Measurements from ENCODE around the gene PAQR8.

The PAQR8 gene

DNA sequence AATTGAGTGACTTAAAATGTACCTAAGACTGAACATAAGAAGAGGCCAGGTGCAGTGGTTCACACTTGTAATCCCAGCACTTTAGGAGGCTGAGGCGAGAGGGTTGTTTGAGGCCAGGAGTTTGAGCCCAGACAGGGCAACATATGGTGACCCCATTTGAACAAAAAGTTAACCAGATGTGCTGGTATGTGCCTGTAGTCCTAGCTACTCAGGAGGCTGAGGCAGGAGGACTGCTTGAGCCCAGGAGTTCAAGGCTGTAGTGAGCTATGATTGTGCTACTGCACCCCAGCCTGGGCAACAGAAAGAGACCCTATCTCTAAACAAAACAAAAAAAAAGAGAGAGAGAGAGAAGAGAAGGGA, 10.1 kb upstream of the PAQR8 start:
- no peak for DNase-seq

DNA sequence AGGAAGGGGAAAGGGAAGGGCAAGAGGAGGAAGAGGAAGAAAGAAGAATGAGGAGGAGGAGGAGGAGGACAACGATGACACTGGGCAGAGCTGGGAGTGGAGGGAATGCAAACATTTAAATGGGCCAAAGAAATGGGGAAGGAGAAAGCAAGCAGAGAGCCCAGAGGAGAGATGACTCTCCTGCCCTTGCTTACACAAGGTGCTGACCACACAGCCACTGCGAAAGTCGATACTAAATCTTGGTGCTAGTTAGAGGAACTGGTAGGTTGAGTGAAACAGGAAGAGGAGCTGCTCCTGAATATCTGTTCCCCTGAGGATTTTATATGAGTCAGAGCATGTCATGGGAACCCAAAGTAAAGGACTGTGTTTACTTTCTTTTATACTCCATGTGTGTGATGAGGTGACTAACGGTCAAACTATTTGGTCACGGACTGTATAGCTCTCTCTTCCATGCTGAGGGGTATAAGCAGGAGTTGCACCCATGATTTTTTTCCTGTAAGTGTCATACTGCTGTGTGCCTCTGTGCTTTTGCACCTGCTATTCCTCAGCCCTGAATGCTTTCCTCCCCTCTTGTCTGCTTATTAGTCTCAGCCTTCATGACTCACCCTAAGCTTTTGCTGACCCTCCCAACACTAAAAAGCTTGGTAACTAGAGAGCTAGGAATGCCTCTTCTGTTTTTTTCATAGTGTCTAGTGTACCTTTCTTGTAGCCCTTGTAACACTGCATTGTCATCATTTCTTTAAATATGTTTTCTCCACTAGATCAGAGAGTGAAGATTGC, 9.5 kb upstream of the PAQR8 start:
- no peak for DNase-seq

DNA sequence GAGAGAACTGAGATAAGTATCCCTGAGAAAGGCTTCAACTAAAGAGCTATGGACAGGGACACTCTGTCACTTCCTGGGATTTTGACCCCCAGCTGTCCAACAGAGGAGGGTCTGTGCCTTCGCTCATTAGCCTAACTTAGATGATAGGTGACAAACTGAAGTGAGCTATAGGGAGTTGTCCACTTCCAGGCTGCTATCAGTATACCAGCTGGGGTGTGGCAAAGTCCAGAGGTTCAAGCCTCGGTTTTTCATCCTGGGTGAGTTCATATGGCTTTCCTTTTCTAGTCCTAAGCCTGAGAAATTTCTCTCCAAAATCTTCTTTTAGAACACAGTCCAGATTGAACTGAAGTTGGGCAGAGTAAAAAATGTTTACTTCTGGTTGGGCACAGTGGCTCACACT, 5.9 kb upstream of the PAQR8 start:
- DNase-seq = no peak

DNA sequence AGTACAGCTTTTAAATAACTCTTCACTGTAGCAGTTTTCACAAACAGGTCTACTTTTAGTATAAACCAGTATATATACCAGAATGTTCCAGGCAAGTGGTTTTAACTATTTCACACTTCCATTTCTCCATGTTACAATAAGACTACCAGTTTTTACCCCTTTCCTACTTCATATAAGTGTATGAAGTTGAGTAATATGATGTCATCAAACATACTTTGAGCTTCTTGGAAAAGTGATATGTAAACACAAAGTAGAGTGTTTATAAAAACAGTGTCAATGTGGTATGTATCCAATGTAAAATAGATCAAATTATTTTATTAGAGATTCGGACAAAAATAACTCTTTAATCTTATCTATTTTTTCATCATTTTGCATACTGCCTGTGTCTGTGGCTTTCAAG, 2.5 kb upstream of the PAQR8 start:
- no peak for DNase-seq

DNA sequence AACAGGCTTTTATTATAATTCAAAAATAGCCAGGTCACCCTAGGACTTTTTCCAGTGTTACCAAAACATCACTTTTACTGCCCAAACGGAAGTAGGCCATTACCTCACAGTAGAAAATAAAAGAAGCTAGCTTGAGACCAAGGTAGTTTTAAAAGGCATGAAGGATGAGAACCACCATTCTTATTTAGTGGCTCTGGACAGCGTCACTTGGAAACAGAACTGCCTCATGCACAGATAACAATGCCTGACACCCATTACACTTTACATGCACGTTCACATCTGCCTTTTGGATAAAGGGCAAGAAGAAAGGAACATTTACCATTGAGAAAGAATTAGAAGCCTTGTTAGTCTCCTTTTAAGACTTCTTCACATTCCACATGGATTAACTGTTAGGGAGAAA, 1.9 kb upstream of the PAQR8 start:
- DNase-seq = no peak

DNA sequence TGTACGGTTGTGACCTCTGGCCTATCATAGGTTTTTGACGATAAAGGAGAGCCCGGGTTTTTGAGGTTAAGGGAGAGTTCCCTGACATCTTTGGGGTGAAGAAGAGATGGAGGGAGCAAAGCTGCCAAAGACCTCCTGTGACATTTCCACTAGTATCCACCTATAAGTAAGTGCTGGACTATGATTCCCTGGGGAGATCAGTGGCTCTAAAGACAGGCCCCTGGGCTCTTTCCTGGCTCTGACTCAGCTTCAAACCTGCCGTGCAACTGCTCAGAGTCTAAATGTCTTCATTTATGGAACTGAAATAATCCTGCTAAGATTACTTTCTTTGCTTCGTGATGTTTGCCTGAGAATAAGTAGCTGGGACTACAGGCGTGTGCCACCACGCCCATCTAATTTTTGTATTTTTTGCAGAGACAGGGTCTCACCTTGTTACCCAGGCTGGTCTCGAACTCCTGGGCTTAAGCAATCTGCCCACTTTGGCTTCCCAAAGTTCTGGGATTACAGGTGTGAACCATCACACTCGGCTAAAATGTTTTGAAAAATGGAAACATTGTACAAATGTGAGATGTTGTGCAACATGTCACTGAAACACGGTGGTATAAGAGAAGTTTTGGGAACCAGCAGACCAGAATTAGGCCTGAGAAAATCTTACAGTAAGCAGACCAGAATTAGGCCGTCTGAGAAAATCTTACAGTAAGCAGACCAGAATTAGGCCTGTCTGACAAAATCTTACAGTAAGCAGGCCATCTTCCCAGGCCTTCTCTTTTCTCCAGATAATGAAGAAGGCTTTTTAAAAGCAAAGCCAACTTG, 1.1 kb upstream of the PAQR8 start:
- no peak for DNase-seq

DNA sequence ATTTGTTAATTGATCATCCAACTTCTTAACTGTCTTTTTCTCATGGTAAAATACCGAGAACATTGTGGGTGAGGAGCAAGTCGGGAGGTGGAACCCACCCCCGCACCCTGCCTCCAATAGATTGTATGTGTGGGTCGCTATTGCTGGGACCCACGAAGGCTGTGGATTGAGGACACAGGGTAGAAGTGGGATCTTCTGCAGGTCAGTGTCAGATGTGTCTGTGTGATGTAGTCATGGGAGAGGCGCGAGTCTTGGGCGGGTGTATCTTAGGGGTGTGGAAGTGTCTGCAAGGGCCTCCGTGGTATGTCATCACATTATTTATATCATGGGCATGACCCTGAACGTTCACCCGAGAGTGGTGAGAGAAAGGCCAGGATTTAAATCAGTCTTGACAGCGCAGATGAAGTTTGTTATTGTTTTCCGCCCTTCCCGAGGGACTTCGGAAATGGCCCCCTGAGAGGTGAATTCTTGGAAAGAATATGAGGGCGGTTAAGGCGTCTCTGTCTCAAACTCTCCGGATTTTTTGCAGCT, 472 bp upstream of the PAQR8 start:
- no peak for DNase-seq

DNA sequence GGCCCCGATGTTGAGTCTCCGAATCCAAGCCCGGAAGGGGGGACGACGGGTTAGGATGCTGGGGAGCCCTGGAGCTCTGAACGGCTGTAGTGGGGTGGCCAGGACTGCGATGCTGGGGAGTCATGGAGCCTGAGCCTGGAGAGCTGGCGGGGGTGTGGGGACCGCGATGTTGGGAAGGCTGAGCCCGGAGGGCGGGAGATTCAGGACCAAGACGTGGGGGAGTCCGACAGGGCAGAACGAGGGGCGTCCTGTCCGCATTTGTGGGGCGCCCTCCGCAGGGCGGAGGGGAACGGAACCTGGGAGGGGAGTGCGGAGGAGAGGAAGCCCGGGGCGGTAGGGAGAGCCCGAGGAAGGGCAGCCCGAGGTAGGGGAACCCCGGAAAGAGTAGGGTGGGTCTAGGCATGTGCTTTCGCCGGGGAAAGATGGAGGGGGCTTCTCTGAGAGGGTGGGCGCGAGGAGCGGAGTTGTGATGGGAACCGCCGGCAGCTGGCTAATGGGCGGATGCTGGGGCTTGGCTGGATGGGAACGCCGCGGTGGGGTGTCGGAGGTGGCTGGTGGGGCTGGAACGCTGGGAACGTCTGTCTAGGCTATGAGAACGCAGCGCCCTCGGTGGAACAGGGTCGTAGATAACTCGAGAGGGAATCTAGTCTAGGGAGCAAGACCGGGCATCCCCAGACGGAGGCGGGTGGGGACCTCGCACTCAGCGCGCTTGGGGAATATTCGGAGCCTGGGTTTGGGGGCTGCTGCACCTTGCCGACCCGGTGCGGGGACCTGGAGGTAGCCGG, 684 bp downstream of the PAQR8 start:
- peak; percentile 49 for DNase-seq

DNA sequence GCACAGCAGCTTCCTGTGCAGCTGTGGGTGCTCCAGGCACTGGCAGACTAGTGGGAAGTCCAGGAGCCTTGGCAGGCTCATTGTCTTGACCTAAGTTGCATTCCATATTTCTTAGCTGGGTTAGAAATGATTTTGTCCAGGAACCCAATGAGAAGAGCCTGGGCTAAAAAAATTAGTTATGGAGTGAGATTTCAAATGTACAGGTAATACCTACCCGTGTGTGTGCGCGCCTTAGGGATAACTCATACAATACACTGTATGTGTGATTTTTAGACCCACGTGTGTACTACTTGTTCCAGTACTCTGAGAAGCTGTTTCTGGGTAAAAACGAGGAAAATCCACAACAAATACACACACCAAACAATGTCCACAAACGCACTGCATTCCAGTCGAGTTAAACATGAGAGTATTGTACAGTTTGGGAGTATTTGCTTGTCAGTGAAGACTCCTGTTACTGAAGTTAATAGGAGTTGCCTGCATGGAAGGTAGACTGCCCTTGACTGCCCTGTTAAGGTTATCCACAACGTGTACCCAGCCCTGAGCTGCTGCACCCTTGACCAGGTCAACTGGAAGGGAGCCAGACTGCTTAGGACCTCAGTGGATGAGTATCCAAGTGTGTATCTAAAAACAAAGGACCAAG, 1.4 kb downstream of the PAQR8 start:
- DNase-seq = no peak

DNA sequence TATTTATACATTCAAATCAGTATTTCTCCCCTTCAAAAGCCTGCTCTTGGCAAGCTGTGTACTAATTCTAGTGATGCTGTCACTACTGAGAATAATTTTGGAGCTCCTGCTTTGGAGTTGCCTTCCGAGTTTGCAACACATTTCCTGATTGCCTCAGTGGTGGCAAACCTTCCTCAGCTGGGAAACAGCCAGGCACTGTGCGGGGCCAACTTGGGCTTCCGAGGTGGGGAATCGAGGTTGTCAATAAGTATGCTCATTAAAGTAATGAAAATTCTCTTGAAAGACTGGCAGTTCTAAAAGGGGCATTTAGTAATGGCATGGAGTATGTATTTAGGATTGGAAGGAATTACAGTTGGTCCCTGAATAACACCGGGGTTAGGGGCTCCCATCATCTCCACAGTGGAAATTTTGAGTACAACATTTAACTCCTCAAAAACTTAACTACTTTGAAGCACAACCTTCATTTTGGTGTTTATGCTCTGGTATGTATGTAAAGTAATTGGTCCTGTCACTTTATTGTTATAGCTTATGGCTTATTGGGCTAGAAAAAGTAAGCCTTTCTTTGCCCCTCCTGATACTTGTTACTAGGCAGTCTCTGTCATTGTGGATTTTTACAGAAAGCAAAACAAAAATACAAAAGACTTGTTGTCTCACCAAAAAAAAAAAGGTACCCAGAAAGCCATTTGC, 2.7 kb downstream of the PAQR8 start:
- DNase-seq = no peak

DNA sequence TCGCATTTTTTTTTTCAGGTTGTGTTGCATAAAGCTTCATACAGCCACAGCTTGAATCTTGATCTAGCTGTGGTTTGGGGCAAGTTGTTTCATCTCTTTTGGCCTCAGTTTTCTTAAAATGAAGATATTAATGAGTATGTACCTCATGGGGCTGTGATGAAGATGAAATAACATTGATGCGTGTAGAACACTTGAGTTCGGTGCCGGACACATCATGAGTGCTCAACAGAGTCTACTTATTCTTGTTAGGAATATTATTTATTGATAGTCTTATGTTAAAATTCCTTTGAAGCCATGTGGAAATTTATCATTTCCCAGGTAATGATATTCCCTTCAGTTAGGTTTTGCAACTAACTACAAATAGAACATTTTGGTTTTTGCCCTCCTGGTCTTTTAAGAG, 3.4 kb downstream of the PAQR8 start:
- DNase-seq = no peak

DNA sequence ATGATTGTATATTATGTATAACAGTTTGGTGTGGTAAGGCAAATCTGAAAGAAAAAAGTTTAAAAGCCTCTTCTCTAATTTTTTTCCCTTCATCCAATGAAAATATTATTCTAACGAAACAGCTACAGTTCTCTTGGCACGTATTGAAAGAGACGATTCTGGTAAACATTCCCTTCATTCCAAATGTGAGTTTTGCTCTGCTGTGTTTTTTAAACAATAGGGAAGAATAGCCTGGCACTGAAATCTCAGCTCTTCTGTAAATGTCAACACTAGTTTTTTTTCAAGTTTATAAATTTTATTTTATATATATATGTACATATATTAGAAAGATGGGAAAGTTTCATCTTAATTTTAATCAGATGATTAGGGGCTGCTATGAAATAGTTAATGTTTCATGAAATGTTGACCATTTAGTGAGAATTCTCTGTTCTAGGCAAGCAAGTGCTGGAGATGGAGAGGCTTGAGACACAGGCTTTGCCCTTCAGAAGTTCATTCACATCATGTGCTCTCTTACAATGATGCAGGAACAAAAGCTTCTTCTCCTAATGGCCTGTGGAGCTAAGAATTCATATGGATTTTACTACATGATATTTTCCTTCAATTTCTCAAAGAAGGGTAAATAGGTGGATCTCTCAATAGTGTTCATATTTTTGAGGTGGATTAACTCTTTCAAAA, 4.1 kb downstream of the PAQR8 start:
- DNase-seq = no peak

DNA sequence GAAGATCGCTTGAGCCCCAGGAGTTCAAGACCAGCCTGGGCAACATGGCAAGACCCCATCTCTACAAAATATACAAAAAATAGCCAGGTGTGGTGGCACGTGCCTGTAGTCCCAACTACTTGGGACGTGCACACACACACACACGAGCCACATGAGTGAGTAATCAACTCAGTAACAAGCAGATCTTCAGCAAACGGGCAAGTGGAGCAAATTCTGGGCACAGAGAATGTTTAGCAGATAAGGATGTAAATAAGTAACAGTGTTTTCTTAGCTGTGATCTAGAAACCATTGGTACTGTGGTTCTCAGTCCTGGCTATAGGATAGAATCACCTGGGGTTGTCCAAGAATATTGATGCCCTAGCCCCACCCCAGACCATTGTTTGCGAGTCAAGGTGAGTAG, 6.1 kb downstream of the PAQR8 start:
- DNase-seq = no peak

DNA sequence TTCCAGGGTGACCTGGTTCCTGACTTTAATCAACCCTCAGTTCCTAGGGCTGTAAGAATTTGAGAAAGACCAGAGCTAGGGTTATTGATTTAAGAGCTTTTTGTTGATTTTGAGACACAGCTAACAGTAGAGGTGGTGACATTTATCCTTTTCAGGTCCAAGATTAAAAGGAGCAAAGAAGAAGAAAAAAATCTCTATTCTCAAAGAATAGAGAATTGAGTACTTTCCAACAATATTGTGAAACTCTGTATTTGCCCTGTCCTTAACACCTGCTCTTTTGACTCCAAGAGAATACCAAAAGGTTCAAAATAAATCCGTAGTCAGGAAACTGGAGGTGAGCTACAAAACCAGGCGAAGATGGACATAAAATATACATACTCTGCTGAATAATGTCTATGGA, 7.3 kb downstream of the PAQR8 start:
- no peak for DNase-seq

DNA sequence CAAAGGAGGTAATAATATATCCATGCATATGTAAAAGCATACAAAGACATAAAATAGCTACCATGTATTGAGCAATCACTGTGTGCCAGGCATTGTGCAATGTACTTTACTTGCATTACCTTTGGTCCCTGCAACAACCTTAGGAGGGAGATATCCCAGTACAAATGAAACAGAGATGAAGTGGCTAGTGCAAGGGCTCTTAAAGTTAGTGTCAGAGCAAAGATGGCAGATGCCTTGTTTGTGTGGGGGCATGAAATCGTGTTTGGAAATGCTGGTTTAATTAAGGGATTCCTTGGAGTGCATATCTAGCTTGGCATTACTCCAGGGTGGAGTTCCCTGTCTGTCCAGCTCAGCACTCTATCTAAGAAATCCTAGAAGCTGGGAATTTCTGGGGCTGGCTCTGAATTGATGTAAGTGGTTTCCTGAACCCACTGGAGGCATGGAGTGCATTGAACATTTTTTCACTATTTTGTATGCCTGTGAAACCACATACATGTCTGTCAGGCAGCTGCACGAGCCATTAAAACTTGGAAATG, 9.8 kb downstream of the PAQR8 start:
- DNase-seq = no peak

DNA sequence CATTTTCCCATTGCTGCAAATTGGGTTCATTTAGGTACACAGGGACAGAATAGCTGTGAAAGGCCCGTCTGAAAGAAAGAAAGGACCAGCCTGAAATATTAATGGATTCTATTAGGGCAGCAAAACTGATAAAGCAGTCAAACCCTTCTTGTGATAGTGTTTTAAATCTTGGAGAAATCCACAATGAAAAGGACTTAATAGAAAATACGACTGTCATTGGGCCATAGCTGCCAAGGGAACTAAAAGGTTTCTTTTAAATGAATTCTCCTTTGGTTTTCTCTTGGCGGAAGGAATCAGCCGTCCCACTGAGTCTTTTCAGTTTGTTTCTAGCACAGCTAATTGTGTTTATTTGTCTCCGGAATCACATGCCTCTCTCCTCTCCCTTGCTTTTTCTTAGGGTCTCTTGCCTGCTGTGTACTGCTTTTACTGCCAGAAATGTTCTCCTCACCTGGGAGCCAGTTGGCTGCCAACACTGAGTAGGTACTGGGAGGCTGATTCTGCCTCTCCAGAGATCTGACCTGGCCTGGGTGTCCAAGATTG, 11.3 kb downstream of the PAQR8 start:
- no peak for DNase-seq

DNA sequence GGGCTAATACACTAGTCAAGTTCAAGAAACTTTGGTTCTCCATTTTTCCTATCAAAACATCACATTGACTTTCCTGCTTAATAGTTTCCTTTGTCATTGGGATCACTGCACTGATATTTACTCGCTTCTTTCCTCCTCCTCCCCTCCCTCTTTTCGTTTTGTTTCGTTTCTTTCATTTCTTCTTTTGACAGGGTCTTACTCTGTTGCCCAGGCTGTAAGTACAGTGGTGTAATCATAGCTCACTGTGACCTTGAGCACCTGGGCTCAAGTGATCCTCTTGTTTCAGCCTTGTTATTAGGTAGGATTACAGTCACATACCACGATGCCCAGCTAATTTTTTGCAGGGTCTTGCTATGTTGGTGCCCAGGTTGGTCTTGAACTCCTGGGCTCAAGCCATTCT, 12.3 kb downstream of the PAQR8 start:
- no peak for DNase-seq

DNA sequence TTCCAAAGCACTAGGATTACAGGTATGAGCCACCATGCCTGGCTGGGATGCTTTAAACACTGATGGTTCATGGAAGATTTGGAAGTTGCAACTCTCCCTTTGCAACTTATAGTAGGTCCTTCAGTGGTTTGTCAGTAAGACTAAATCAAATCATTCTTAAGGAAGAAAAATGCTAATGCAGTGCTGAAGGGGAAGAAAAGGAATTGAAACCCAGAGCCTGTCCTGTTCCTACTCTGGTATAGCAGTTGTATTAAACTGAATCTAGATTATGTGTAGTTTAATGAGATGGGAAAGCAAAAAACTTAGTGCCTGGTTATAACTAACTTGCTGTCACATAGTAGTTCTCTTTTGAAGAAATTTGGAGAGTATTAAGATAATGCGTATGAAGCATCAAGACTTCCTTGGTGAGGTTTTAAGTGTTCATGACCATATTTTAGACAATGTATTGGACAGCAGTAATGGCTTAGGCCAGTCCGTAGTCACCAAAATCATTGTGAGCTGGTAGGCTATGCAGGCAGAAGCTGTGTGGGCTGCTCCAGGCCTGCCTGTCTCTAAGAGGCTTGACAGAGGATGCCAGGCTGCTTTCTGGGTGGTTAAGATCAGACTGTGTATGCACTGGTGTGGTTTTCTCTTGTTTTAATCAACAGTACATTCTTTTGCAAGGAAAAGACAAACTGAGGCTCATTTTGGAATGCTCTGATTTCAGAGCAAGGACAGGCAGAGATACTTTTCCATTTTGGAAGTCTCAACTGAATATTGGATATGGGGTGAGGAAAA, 14.0 kb downstream of the PAQR8 start:
- no peak for DNase-seq

DNA sequence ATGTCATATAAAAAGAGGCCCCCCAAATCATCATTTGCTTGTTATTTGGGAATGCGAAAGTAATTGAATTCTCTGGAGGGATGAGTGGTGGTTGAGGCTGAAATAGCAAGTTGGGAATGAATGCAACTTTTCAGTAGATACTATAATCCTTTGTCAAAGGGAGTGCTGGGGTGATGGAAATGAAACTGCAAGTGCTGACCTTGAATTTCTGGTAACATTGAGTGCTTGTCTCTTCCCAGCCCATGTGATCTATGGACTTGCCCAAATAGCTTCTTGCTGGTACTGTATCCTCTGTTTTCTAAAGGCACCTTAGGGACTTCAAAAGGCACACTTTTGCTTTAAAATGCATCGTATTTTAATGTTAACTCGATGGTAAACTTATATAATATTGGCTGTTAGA, 14.8 kb downstream of the PAQR8 start:
- no peak for DNase-seq

DNA sequence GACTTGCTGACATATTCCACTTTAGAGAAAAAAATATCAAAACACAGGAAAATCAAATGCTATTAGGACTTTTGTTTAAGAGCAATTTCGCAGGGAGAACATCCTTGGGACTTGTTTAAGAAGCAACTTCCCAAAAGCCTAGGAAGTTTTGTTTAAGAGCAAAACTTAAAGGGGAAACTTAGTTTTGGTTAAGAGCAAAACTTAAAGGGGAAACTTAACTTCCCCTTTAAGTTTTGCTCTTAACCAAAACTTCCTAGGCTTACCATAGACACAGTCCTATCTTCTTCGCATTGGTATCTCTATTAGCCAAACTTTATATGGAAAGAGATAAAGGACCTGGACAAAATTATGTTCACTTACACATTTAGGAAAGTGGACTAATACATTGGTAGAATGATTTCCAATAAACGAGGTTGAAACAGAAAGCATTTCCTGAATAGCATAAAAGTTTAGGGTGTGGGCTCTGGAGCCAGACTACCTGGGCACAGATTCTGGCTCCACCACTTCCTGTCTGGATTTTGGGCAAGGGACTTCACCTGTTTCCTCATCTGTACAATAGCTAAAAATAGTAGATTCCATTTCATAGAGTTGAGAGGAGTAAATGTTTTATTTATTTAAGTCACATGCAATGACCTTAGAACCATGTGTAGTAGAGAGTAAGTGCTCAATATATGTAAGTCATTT, 15.7 kb downstream of the PAQR8 start:
- peak; percentile 40 for DNase-seq

Data from central memory CD4-positive, alpha-beta T cell (primary cell).